PFSK-1 (cell line): ENCODE measurements around the gene LIPG.

Experiments
- POLR2AphosphoS5 ChIP-seq: IDR thresholded peaks from 2 replicates; pipeline ENCODE4 v1.6.1; 2012; ENCODE audit warnings: low read depth, mild to moderate bottlenecking, control low read depth, low read length, moderate library complexity
- REST ChIP-seq, 2 experiments: IDR thresholded peaks; 2 replicates each; pipeline versions ENCODE4 v1.6.1 to v1.8.0; 2011 to 2012; ENCODE audit warnings: low read depth in 2 of 2, low read length in 2 of 2, control low read depth in 1 of 2, inconsistent platforms in 1 of 2, mild to moderate bottlenecking in 1 of 2, moderate library complexity in 1 of 2; ENCODE audit not compliant: insufficient read depth in 1 of 2
- SIN3A ChIP-seq: IDR thresholded peaks from 2 replicates; pipeline ENCODE4 v1.6.1; 2012; ENCODE audit warnings: mild to moderate bottlenecking, low read length, moderate library complexity, borderline replicate concordance; ENCODE audit not compliant: insufficient read depth
- TAF1 ChIP-seq: IDR thresholded peaks from 2 replicates; pipeline ENCODE4 v1.6.1; 2012; ENCODE audit warnings: low read length, control low read depth, borderline replicate concordance; ENCODE audit not compliant: insufficient read depth

GRCh38 chr18:49630246-49630699, 68.4 kb downstream of the LIPG start:
- TF ChIP-seq POLR2AphosphoS5 (no peak), SIN3A (no peak), REST (IDR thresholded peaks at IDR 0.05; ENCODE audit: insufficient read depth in 1 of 2, low read depth in 2 of 2, low read length in 2 of 2) (no peak), TAF1 (no peak)
